G401.6 (cell line): Measurements from ENCODE around the gene ABHD3.
"Not testable (repeated sequence)": the region's sequence is repeated elsewhere in the genome, so short reads cannot be mapped to it uniquely, and the experiment has no call there.

Experiments used
- FAIRE-seq: peaks from 2 replicates; lab custom pipeline; 2012; peaks lifted over from hg19 to GRCh38; lab: Jason Lieb, UNC

ABHD3 gene

DNA sequence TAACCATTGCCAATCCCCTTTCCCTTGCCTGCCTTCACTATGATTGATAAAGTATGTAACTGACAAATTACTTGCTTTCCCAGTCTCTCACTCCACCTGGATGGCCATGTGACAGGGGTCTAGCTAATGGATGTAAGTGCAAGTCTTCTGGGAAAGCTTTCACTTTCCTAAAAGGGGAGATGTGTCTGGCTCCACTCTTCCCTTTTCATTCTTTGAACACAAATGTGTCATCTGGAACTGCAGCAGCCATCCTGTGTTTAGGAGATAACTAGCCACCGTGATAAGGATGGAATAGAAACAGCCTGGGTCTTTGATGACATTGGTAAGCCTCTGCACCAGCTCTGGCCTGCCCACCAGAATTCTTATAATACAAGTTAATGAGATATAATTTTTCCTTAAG, 54.3 kb downstream of the ABHD3 start:
- no peak for FAIRE-seq

DNA sequence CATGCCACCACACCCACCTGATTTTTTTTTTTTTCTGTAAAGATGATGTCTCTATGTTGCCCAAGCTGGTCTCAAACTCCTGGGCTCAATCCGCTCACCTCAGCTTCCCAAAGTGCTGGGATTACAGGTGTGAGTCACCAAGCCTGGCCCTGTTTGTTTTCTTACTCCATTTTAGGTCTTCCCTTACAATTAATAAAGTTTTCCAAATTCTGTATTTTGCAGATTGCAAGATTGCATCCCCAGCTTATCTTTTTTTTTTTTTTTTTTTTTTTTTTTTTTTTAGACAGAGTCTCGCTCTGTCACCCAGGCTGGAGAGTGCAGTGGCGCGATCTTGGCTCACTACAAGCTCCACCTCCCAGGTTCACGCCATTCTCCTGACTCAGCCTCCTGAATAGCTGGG, 64.2 kb downstream of the ABHD3 start:
- FAIRE-seq, result not testable (repeated sequence)

DNA sequence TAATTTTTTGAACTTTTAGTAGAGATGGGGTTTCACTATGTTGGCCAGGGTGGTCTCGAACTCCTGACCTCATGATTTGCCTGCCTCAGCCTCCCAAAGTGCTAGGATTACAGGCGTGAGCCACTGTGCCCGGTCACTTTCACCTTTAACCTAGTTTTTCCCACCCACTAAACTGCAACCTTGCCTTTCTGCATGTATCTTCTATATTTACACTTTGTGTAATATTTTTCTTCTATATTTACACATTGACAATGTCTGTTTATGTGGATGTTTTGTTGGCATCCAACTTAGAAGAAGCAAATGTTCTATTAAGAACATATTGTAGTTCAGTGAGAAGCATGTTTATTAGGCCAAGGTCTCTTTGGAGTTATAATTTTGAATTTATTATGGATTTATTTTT, 65.8 kb downstream of the ABHD3 start:
- FAIRE-seq, result peak; percentile 19

DNA sequence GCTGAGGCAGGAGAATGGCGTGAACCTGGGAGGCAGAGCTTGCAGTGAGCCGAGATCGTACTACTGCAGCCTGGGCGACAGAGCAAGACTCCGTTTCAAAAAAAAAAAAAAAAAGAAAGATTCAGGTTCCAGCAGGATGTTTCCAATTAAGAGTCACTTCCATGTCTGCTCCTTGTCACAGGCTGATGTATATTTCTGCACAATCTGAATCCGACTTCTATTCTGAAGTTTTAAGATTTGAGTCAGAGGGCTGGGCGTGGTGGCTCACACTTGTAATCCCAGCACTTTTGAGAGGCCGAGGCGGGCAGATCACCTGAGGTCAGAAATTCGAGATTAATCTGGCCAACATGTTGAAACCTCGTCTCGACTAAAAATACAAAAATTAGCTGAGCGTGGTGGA, 67.8 kb downstream of the ABHD3 start:
- no peak for FAIRE-seq

DNA sequence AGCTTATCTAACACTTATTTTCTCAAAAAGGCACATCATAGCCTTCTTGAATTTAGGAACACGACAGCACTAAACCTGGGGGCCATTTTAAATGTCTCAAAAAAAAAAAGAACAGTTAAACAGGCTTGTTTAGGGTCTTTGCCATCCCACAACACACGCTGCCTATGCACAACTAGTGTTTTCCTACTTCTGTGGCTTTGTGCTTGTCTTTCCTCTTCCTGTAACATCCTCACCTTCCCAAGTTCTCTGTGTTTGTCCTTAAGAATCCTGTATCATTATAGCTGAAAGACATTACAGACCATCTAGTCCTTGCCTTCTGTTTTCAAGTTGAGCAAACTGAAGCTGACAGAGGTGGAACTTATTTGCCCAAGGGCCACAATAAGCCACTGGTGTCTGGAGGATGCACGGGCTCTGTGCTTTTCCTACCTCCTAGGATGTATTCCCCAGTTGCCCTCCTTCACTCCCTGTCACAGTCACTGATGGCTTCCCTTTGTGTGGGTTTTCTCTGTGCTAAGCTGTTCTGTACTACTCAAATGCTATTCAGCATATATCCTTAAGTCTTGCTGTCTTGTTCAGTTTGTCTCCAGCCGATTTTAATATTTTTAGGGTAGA, 69.9 kb downstream of the ABHD3 start:
- FAIRE-seq, result no peak

DNA sequence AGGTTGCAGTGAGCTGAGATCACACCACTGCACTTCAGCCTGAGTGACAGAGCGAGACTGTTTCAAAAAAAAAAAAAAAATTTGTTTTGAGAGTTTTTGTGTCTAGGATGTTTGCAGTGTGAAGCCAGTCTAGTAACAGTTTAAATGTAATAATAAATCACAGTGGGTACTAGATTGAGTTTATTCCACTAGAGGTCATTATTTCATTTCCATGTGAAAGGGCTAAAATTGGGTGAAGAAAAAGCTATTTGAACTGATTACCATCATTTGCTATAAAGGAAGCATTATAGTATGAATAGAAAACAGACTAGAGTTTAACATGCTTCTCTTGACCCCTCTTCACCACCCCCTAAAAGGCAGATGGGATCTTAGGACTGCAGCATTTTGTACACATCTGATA, 72.2 kb downstream of the ABHD3 start:
- FAIRE-seq, result peak; percentile 49

DNA sequence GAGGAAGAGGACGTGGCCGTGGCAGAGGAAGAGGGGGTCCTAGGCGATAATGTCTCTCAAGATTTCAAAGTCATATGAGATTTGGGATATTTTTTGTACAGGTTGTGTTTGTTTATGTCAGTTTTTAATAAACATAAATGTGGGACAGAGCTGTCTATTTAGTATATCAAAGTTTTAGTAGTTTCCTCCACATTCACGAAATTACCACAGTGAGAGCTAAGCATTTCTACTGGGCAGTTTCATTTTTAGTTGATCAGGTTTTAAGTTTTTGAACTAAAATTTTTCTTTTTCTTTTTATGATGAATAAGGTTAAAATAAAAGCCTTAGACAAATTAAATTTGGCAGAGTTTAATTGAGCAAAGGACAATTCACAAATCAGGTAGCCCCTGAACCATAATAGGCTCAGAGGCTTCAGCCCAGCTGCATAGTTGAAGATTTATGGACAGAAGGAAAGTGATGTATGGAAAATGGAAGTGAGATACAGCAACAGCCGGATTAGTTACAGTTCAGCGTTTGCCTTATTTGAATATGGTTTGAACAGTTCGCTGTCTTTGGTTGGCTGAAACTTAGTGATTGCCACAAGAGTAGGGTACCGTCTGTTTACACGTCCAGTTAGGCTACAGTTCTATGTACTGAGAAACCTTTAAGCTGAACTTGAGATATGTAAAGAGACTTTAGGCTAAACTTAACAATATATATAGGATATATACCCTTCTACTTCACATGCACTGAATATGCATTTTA, 75.3 kb downstream of the ABHD3 start:
- FAIRE-seq, result no peak

DNA sequence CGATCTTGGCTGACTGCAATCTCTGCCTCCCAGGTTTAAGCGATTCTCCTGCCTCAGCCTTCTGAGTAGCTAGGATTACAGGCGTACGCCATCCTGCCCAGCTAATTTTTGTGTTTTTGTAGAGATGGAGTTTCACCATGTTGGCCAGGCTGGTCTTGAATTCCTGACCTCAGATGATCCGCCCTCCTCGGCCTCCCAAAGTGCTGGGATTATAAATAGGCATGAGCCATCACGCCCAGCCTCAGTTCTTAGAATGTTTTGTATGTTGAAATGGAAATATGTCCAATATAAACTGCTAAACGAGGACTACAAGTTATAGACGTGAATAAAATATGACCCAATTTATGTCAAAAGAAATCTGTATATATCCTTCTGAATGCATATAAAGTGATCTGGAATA, 82.9 kb downstream of the ABHD3 start:
- FAIRE-seq, result not testable (repeated sequence)

DNA sequence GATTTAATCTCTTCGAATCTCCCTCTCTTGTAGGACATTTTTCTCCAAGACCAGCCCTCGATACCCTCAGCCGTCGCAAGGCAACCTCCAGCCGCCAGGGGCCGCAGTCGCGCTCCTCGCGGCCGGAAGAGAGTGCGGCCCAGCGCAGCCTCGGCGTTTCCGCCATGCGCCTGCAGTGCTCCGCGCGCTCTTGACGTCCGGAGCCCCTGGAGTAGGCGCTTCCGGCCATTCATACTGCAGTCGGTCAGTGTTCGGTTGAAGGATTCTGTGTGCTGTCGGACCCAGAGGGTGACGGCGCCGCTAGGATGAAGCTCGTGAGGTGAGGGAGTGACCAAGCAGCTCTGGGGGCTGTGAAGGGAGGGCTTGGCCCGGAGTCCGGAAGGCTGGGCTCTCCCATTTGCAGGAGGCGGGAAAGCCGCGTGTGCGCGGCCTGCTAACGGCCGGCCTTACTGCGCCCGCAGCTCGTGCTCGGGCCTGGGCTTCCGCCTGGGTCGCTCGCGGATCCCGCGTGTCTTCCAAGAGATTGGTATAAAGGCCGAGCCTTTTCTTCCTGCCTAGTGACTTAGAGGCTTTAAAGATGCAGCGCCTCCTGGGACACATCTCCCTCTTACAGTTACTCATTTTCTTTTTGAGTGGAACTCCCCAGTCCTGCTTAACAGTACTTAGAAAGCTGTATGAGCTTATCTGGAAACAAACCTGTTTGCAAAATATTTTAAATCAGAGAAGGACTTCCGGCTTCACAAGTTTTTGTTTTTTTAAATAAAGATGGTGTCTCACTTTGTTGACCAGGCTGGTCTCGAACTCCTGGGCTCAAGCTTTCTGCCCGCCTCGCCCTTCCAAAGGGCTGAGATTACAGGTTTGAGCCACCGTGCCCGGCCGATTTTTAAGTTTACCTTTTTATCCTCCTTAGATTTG, 92.2 kb downstream of the ABHD3 start, which contains the start of gene SNRPD1:
Gene SNRPD1 (plus strand): TSS at position 190 of the 915 bp plus-strand sequence. CDS start 116 bp downstream, at position 306.
- FAIRE-seq, result peak; percentile 70

DNA sequence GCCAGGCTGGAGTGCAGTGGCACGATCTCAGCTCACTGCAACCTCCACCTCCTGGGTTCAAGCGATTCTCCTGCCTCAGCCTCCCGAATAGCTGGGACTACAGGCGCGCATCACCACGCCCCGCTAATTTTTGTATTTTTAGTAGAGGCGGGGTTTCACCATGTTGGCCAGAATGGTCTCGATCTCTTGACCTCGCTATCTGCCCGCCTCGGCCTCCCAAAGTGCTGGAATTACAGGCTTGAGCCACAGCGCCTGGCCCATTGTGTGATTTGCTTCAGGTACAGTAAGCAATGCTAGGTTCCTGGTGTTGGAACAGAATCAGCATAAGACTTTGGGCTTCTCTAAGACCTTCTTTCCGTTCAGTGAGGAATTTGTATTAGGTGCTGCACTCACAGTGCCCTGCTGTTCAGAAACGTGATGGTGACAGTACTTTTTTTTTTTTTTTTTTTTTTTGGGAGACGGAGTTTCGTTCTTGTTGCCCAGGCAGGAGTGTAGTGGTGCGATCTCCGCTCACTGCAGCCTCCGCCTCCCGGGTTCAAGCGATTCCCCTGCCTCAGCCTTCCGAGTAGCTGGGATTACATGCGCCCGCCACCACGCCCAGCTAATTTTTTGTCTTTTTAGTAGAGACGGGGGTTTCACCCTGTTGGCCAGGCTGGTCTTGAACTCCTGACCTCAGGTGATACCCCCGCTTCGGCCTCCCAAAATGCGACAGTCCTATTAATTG, 93.0 kb downstream of the ABHD3 start:
- not testable (repeated sequence) for FAIRE-seq

DNA sequence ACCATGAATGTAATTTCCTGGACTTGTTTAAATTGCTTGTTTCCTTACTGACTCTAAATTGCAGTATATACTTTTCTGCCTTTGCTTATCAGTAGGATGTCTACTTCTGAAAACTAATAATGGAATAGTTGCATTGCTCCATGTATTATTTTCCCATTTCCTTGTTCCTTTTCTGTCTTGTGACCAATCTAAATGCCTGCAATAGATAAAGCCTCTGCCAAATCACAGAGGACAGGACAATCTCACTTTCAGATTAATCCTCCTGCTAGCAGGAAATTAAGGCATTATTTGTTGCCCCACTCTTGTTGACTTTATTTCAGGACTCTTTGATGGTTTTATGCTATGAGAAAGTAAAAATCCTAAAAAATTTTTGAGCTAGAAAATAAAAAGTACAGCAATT, 99.4 kb downstream of the ABHD3 start:
- FAIRE-seq, result no peak

DNA sequence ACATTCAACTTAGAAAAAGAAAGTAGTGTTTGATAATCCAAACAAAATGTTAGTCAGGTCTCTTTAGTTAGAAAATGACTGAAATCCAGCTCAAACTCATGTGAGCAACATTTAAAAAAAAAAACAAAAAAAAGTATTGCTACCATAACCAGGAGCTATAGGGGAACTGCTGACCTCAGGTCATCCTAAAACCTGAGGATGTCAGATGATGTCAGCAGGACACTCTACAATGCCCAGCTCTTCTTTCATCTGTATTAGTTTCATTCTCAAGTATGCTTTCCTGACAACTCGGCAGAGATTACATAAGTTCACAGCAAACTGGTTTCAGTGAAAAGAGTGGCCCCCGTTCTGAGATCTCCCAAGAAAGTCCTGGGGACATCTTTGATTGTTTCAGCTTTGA, 99.9 kb downstream of the ABHD3 start:
- no peak for FAIRE-seq

DNA sequence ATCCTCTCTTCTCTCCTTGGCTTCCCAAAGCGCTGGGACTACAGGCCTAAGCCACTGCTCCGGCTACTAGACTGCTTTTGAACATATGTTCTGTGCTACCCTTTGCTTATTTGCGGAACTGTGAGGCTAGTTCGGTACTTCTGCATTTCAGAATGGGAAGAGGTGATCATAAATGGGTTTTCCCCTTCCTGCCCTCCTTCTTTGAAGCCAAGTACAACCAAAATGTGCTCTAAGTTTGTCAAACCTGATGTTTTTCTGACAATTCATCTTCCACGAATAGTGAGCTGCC, 102.3 kb downstream of the ABHD3 start:
- no peak for FAIRE-seq
